Lung (tissue), 12 donors: ENCODE data around the gene PCSK9. TPM values are rescaled to one million over a fixed set of nuclear protein-coding genes. Genes with fewer than 3 reads are reported as not detected.

Experiments used
- ATAC-seq: fragments of 200-7000 bp; cut with Tn5 transposase; one replicate; pipeline ENCODE4 v1.9.1; 2020; ENCODE audit warnings: moderate number of reproducible peaks; ENCODE audit not compliant: insufficient read depth, low FRiP score
- DNase-seq, 3 donors: peaks; one replicate each; pipeline ENCODE4 v3.0.0-alpha.2; 2013 to 2017
- H3K27ac ChIP-seq, 2 donors: one replicate each; pipeline ENCODE4 v1.5.1; 2013; ENCODE audit warnings: mild to moderate bottlenecking in 2 of 2, moderate library complexity in 2 of 2, control low read depth in 1 of 2, inconsistent platforms in 1 of 2, low read depth in 1 of 2, low read length in 1 of 2
- H3K27me3 ChIP-seq, 3 donors: one replicate each; pipeline ENCODE4 v1.5.1; 2013; ENCODE audit warnings: low read length in 2 of 3; ENCODE audit not compliant: control insufficient read depth in 3 of 3, insufficient read depth in 3 of 3
- H3K36me3 ChIP-seq, 4 donors: one replicate each; pipeline ENCODE4 v1.5.1; 2013; ENCODE audit warnings: low read length in 4 of 4, mild to moderate bottlenecking in 1 of 4, moderate library complexity in 1 of 4; ENCODE audit not compliant: control insufficient read depth in 4 of 4, insufficient read depth in 4 of 4
- H3K4me1 ChIP-seq, 5 donors: one replicate each; pipeline ENCODE4 v1.5.1; 2013; ENCODE audit warnings: low read length in 5 of 5, mild to moderate bottlenecking in 2 of 5, moderate library complexity in 1 of 5; ENCODE audit not compliant: control insufficient read depth in 5 of 5, insufficient read depth in 5 of 5
- H3K4me3 ChIP-seq: one replicate; pipeline ENCODE4 v1.5.1; 2013; ENCODE audit warnings: mild to moderate bottlenecking, control low read depth, moderate library complexity
- H3K9ac ChIP-seq, 2 donors: one replicate each; pipeline ENCODE4 v1.5.1; 2013; ENCODE audit warnings: low read length in 2 of 2, control low read depth in 1 of 2; ENCODE audit not compliant: insufficient read depth in 1 of 2
- H3K9me3 ChIP-seq, 4 donors: one replicate each; pipeline ENCODE4 v1.5.1; 2013; ENCODE audit warnings: low read length in 3 of 4, mild to moderate bottlenecking in 1 of 4, moderate library complexity in 1 of 4; ENCODE audit not compliant: control insufficient read depth in 4 of 4, insufficient read depth in 3 of 4
- WGBS, 2 donors: extraction: QIAGEN DNeasy Blood & Tissue Kit; methylation state at CpG; one replicate each; pipeline ENCODE4 v1.1.7; 2013; 5-methylcytosine and 5-hydroxymethylcytosine counted together
- polyA plus RNA-seq, 2 donors: library from polyadenylated mRNA; stranded (reverse); fragments of 200-250 nt; gene quantifications; one replicate each; pipeline ENCODE4 v1.2.1, GENCODE V29; 2013
- total RNA-seq, 2 donors: library from RNA; depleted of rRNA in 1 of 2; stranded (reverse); fragments of >200 nt in 1 of 2; gene quantifications; one replicate each; pipeline ENCODE4 v1.2.1, GENCODE V29; 2014 to 2021
- TF ChIP-seq, protein P1 (sequence below): IDR thresholded peaks from 2 replicates; pipeline ENCODE4 v1.5.1; 2012; ENCODE audit warnings: mild to moderate bottlenecking; ENCODE audit errors: control extremely low read depth, extremely low read depth
- donor health status: control.
- donor health status: control.
- donor health status: Bipolar disorder and iron deficiency.
- donor health status: healthy.
- donor health status: DM: yes; HTN: yes; CAD: no.

The PCSK9 gene
- total and polyA plus RNA-seq, 4 donors: 13.0 to 47.2 (median 21.0) TPM

DNA sequence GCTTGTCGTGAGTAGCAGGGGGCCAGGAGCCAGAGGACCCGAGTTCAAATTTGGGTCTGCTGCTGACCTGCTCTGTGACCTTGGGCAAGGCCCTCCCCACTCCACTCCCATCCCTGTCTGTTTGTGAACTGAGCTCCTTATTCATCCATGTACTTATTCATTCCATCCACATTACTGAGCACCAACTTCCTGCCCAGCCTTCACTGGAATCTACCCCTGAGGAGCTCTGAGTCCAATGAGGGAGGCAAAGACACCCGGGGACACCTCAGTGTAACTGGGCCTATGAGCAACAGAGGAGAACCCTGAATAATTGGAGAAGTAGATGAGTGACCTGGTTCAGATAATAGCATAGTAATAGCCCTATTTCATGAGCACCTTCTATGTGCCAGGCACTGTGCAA is 31.7 kb upstream of the PCSK9 start:
- Histone ChIP-seq H3K27me3 (no peaks in the 10 kb centered on the region), H3K9me3 (peaks cover 0 to 5% (median 0%) of the 10 kb centered on the region in 4 donors), H3K36me3 (no peaks in the 10 kb centered on the region), H3K4me3 (no peak overlapping the region), H3K27ac (no peak overlapping the region), H3K9ac (no peak overlapping the region), H3K4me1 (no peaks in the 10 kb centered on the region)
- no peak for DNase-seq
- WGBS, 2 donors: 86 to 93% methylated on average over 3 of the region's 3 CpGs
- ATAC-seq: no peak
- TF ChIP-seq, protein P1, sequence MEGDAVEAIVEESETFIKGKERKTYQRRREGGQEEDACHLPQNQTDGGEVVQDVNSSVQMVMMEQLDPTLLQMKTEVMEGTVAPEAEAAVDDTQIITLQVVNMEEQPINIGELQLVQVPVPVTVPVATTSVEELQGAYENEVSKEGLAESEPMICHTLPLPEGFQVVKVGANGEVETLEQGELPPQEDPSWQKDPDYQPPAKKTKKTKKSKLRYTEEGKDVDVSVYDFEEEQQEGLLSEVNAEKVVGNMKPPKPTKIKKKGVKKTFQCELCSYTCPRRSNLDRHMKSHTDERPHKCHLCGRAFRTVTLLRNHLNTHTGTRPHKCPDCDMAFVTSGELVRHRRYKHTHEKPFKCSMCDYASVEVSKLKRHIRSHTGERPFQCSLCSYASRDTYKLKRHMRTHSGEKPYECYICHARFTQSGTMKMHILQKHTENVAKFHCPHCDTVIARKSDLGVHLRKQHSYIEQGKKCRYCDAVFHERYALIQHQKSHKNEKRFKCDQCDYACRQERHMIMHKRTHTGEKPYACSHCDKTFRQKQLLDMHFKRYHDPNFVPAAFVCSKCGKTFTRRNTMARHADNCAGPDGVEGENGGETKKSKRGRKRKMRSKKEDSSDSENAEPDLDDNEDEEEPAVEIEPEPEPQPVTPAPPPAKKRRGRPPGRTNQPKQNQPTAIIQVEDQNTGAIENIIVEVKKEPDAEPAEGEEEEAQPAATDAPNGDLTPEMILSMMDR: no peak

- DNase-seq (no peak), ATAC-seq (no peak)
- Histone ChIP-seq H3K27ac (no peak overlapping the region), H3K9me3 (peaks cover 0 to 5% (median 0%) of the 10 kb centered on the region in 4 donors), H3K4me1 (no peaks in the 10 kb centered on the region), H3K4me3 (no peak overlapping the region), H3K36me3 (no peaks in the 10 kb centered on the region), H3K27me3 (peaks cover 0 to 12% (median 0%) of the 10 kb centered on the region in 3 donors), H3K9ac (no peak overlapping the region)
- WGBS, 2 donors: 90 to 91% methylated on average over 9 of the region's 9 CpGs
- TF ChIP-seq, protein P1: no peak
Measured at GRCh38 chr1:55010194-55010886, 29.0 kb upstream of the PCSK9 start.

- Histone ChIP-seq H3K9me3 (peaks cover 0 to 5% (median 0%) of the 10 kb centered on the region in 4 donors), H3K27me3 (peaks cover 0 to 12% (median 0%) of the 10 kb centered on the region in 3 donors), H3K9ac (no peak overlapping the region), H3K4me3 (no peak overlapping the region), H3K36me3 (no peaks in the 10 kb centered on the region), H3K27ac (no peak overlapping the region), H3K4me1 (no peaks in the 10 kb centered on the region)
- TF ChIP-seq, protein P1: no peak
- DNase-seq: no peak
- ATAC-seq: no peak
- 85 to 90% methylated on average over 7 of the region's 7 CpGs for WGBS, 2 donors
Measured at GRCh38 chr1:55010887-55011217, 28.5 kb upstream of the PCSK9 start.

- H3K27me3 ChIP-seq: peaks cover 0 to 16% (median 0%) of the 10 kb centered on the region in 3 donors
- no peak for DNase-seq
- ATAC-seq: no peak
- no peaks in the 10 kb centered on the region for H3K36me3 ChIP-seq
- TF ChIP-seq, protein P1: no peak
- peaks cover 0 to 5% (median 0%) of the 10 kb centered on the region in 4 donors for H3K9me3 ChIP-seq
- 80 to 93% methylated on average over 1 of the region's 1 CpG for WGBS, 2 donors
- no peaks in the 10 kb centered on the region for H3K4me1 ChIP-seq
- no peak overlapping the region for H3K4me3 ChIP-seq
- H3K9ac ChIP-seq: no peak overlapping the region
- H3K27ac ChIP-seq: no peak overlapping the region
Measured at GRCh38 chr1:55012661-55013060, 26.7 kb upstream of the PCSK9 start.
